K562 (cell line): ENCODE measurements around the gene OOEP. TPM values are rescaled to one million over a fixed set of nuclear protein-coding genes. Genes with fewer than 3 reads are reported as not detected.

Experiments used
- ATAC-seq: fragments of 200-7000 bp; cut with Tn5 transposase; 3 replicates; pipeline ENCODE4 v1.9.1; 2020; ENCODE audit warnings: moderate library complexity
- BruUV-seq: library from RNA; stranded (reverse); fragments of 400-500 nt; replicated peaks from 2 replicates; lab custom pipeline; 2021; lab: Mats Ljungman, UMichigan
- CTCF ChIA-PET: fragments of 300-600 bp; formaldehyde crosslinking; extraction: SDS; loops from one replicate; lab custom pipeline; 2021; ENCODE audit warnings: low intra/inter-chr PET ratio; lab: Yijun Ruan, JAX
- POLR2A ChIA-PET: fragments of 300-600, 350-650 bp; sonication (Branson Sonifier 250); formaldehyde crosslinking; extraction: SDS; loops from one replicate; lab custom pipeline; 2021; ENCODE audit warnings: antibody characterized with exemption, inconsistent platforms; lab: Yijun Ruan, JAX
- DNase-seq, 4 experiments: peaks; one replicate each; pipeline versions ENCODE4 v3.0.0 to v3.0.0-alpha.2; 2011 to 2018; ENCODE audit warnings: low spot score in 3 of 4, mixed read lengths in 3 of 4; ENCODE audit errors: extremely low read depth in 1 of 4
- FAIRE-seq: peaks from 2 replicates; lab custom pipeline; 2011; peaks lifted over from hg19 to GRCh38; lab: Jason Lieb, UNC
- H2AFZ ChIP-seq: 2 replicates; pipeline ENCODE4 v1.6.0; 2011; ENCODE audit warnings: low read depth, low read length, control low read depth, inconsistent platforms
- H3K27ac ChIP-seq: fragments of 200-600 bp; 3 replicates; pipeline ENCODE4 v1.8.0; 2011; ENCODE audit warnings: low read depth, mild to moderate bottlenecking, control low read depth, inconsistent platforms, low read length, moderate library complexity, mixed read lengths; ENCODE audit errors: extremely low read depth
- H3K27me3 ChIP-seq, 2 experiments: fragments of 300-600 bp in 1 of 2; 2 replicates in 1 of 2; 3 replicates in 1 of 2; pipeline versions ENCODE4 v1.6.0 to v1.8.0; 2011; ENCODE audit warnings: inconsistent platforms in 2 of 2, low read length in 2 of 2, mild to moderate bottlenecking in 1 of 2, mixed read lengths in 1 of 2, moderate library complexity in 1 of 2; ENCODE audit not compliant: control insufficient read depth in 2 of 2, insufficient read depth in 2 of 2
- H3K36me3 ChIP-seq: fragments of 300-600 bp; 3 replicates; pipeline ENCODE4 v1.8.0; 2011; ENCODE audit warnings: mild to moderate bottlenecking, low read length, inconsistent platforms; ENCODE audit not compliant: control insufficient read depth, insufficient read depth
- H3K4me1 ChIP-seq, 2 experiments: fragments of 200-600 bp in 1 of 2; replicated peaks in 1 of 2; 2 replicates in 1 of 2; 3 replicates in 1 of 2; pipeline versions ENCODE4 v1.5.1 to v1.8.0; 2011; ENCODE audit warnings: inconsistent platforms in 2 of 2, low read length in 2 of 2, mild to moderate bottlenecking in 1 of 2, mixed read lengths in 1 of 2, moderate library complexity in 1 of 2; ENCODE audit not compliant: control insufficient read depth in 2 of 2, insufficient read depth in 2 of 2
- H3K4me2 ChIP-seq: 2 replicates; pipeline ENCODE4 v1.6.1; 2011; ENCODE audit warnings: low read length, control low read depth, inconsistent platforms, mixed read lengths; ENCODE audit not compliant: insufficient read depth
- H3K4me3 ChIP-seq: fragments of 200-600 bp; sonication (generic), shearing (Covaris generic); 2 replicates; pipeline ENCODE4 v1.5.1; 2016; ENCODE audit warnings: control low read depth, inconsistent platforms
- H3K79me2 ChIP-seq: fragments of 200-600 bp; 3 replicates; pipeline ENCODE4 v1.8.0; 2011; ENCODE audit warnings: low read length, inconsistent platforms; ENCODE audit not compliant: control insufficient read depth, insufficient read depth
- H3K9ac ChIP-seq, 2 experiments: 2 replicates each; pipeline versions ENCODE4 v1.6.0 to v1.6.1; 2011; ENCODE audit warnings: low read depth in 2 of 2, low read length in 2 of 2, control low read depth in 1 of 2, inconsistent platforms in 1 of 2, mild to moderate bottlenecking in 1 of 2, mixed read lengths in 1 of 2; ENCODE audit not compliant: insufficient read depth in 1 of 2
- H3K9me1 ChIP-seq: one replicate; pipeline ENCODE4 v1.6.0; 2011; ENCODE audit warnings: inconsistent platforms, mild to moderate bottlenecking, low read length, moderate library complexity; ENCODE audit not compliant: control insufficient read depth, insufficient read depth
- H3K9me3 ChIP-seq: replicated peaks from 2 replicates; pipeline ENCODE4 v1.5.1; 2011; ENCODE audit warnings: low read depth, low read length, inconsistent platforms; ENCODE audit not compliant: control insufficient read depth, insufficient read depth
- H4K20me1 ChIP-seq: replicated peaks from 2 replicates; pipeline ENCODE4 v1.6.1; 2011; ENCODE audit warnings: low read length, inconsistent platforms, mixed read lengths; ENCODE audit not compliant: control insufficient read depth, insufficient read depth
- SRSF9 ChIP-seq: fragments of 200-400 bp; formaldehyde crosslinking; IDR thresholded peaks from 2 replicates; pipeline ENCODE4 v1.6.1; 2017; ENCODE audit warnings: low read depth, low read length, borderline replicate concordance
- WGBS: fragments of 100-300 bp; shearing (Covaris generic); methylation state at CpG from one replicate; pipeline ENCODE4 v1.1.6; 2016; ENCODE audit warnings: low coverage, mixed read lengths; ENCODE audit not compliant: insufficient coverage; ENCODE audit errors: missing lambda C conversion rate; 5-methylcytosine and 5-hydroxymethylcytosine counted together
- in situ Hi-C: fragments of 300-500 bp; cut with MboI; formaldehyde crosslinking; loops from 4 replicates; pipeline ENCODE4 v1.15.0; 2018; ENCODE audit warnings: inconsistent platforms, mixed read lengths
- intact Hi-C: fragments of 100-400 bp; cut with micrococcal nuclease; formaldehyde crosslinking; loops from 2 replicates; pipeline ENCODE4 v1.14.2; 2022
- polyA plus RNA-seq, 8 experiments: library from polyadenylated mRNA; depleted of rRNA in 4 of 8; stranded (reverse) in 5 of 8; unstranded in 3 of 8; fragments of >200 nt; fragmentation: Nextera tagmentation in 2 of 8; fragmentation: Illumina TruSeq in 1 of 8; extraction: Ambion mirVana in 2 of 8; extraction: Trizol in 1 of 8; gene quantifications; 2 replicates each; pipeline versions ENCODE4 v1.2.1 to v1.2.3, GENCODE V29; 2011 to 2014; ENCODE audit warnings: inconsistent platforms in 1 of 8, missing spikeins in 1 of 8
- total RNA-seq, 7 experiments: library from RNA; depleted of rRNA in 6 of 7; stranded (reverse); fragments of >200 nt in 6 of 7; fragmentation: Illumina TruSeq in 2 of 7; extraction: Trizol in 2 of 7; gene quantifications; 2 replicates each; pipeline versions ENCODE4 v1.2.1 to v1.2.3, GENCODE V29; 2011 to 2021; ENCODE audit warnings: low replicate concordance in 1 of 7
- TF ChIP-seq, protein P1 (sequence below): sonication (generic); formaldehyde crosslinking; IDR thresholded peaks from 2 replicates; pipeline ENCODE4 v1.9.0; 2022; ENCODE audit warnings: mild to moderate bottlenecking, missing genetic modification reagents
- TF ChIP-seq, protein P2 (sequence below): fragments of 250-450 bp; sonication (Bioruptor Pico); IDR thresholded peaks from 2 replicates; pipeline ENCODE4 v1.8.0; 2022; ENCODE audit warnings: moderate library complexity, mild to moderate bottlenecking, inconsistent platforms
- TF ChIP-seq, protein P3 (sequence below): fragments of 250-450 bp; sonication (Bioruptor Pico); IDR thresholded peaks from 2 replicates; pipeline ENCODE4 v1.5.0; 2021; ENCODE audit warnings: mild to moderate bottlenecking, borderline replicate concordance

OOEP gene
- total and polyA plus RNA-seq, 9 of the 15 experiments (the other 6 are each of a cell fraction or from before 2014, with no cell fraction given): not detected

DNA sequence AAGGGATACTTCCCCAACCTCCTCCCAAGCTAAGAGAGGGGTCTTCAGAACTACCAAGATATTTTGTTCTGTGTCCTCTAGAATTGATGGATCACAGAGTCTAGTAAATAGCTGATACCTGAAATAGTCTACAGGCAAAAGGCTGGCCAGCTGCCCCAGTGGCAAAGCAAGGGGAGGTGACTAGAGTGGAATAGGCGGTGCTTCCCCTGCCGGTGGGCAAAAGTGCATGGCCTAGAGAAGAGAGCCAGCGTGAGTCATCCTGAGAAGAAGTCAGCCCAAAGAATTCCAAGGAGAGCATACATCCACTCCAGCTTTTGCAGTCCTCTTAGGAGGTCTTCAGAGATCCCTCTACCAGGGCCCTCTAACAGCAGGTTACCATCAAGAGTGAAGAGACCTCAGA, 30.4 kb downstream of the OOEP start (continued):
- TF ChIP-seq, protein P1, sequence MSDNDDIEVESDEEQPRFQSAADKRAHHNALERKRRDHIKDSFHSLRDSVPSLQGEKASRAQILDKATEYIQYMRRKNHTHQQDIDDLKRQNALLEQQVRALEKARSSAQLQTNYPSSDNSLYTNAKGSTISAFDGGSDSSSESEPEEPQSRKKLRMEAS (CRISPR knock-in tag): no peak
- TF ChIP-seq, protein P2, sequence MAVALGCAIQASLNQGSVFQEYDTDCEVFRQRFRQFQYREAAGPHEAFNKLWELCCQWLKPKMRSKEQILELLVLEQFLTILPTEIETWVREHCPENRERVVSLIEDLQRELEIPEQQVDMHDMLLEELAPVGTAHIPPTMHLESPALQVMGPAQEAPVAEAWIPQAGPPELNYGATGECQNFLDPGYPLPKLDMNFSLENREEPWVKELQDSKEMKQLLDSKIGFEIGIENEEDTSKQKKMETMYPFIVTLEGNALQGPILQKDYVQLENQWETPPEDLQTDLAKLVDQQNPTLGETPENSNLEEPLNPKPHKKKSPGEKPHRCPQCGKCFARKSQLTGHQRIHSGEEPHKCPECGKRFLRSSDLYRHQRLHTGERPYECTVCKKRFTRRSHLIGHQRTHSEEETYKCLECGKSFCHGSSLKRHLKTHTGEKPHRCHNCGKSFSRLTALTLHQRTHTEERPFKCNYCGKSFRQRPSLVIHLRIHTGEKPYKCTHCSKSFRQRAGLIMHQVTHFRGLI: no peak
- TF ChIP-seq, protein P3, sequence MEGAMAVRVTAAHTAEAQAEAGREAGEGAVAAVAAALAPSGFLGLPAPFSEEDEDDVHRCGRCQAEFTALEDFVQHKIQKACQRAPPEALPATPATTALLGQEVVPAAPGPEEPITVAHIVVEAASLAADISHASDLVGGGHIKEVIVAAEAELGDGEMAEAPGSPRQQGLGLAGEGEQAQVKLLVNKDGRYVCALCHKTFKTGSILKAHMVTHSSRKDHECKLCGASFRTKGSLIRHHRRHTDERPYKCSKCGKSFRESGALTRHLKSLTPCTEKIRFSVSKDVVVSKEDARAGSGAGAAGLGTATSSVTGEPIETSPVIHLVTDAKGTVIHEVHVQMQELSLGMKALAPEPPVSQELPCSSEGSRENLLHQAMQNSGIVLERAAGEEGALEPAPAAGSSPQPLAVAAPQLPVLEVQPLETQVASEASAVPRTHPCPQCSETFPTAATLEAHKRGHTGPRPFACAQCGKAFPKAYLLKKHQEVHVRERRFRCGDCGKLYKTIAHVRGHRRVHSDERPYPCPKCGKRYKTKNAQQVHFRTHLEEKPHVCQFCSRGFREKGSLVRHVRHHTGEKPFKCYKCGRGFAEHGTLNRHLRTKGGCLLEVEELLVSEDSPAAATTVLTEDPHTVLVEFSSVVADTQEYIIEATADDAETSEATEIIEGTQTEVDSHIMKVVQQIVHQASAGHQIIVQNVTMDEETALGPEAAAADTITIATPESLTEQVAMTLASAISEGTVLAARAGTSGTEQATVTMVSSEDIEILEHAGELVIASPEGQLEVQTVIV (CRISPR knock-in tag): no peak
- no peak for TF ChIP-seq SRSF9

DNA sequence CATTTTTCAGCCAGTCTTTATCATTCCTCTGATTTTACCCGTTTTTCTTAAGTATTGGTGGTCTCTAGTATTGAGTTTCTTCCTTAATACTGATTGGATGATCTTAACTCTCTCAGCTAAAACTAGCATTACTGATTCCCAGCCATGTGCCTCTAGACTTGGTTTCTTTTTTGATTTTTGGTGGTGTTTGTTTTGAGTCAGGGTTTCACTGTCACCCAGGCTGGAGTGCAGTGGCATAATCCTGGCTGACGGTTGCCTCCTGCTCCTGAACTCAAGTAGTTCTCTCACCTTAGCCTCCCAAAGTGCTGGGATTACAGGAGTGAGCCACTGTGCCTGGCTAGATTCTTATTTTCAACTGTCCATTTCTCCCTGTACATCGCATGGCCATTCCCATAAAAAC, 40.5 kb downstream of the OOEP start:
- ChIA-PET POLR2A (no interaction called here), CTCF (no interaction called here)
- no peak for ATAC-seq
- in situ Hi-C loops (loop anchor here (5.0 to 25.0 kb wide), 3 partner anchors 42 to 917 kb away; no protein-coding TSS in a partner anchor), intact Hi-C loops (loop anchor here (5.0 to 10.0 kb wide), 3 partner anchors 58 to 714 kb away; no protein-coding TSS in a partner anchor)
- Histone ChIP-seq H3K27ac (no peak overlapping the region), H3K9ac (no peak overlapping the region), H3K79me2 (no peaks in the 10 kb centered on the region), H3K27me3 (peaks cover 3 to 9% of the 10 kb centered on the region in 2 experiments; a peak in 4 of 5 replicates), H3K4me2 (no peak overlapping the region), H2AFZ (no peak overlapping the region), H3K4me3 (no peak overlapping the region), H3K4me1 (no peaks in the 10 kb centered on the region; a peak in 1 of 5 replicates), H3K36me3 (no peaks in the 10 kb centered on the region), H3K9me1 (no peaks in the 10 kb centered on the region), H3K9me3 (no peaks in the 10 kb centered on the region), H4K20me1 (no peaks in the 10 kb centered on the region)
- DNase-seq: no peak
- no peak for FAIRE-seq
- BruUV-seq: no TSS peak
- WGBS: 32% methylated on average over 3 of the region's 3 CpGs
